Activated T-cell treated with anti-CD3 and anti-CD28 coated beads, Interleukin-2, amount 50 U/mL, for 72 hours (primary cell): ENCODE results near the gene MRPS33. TPM values are rescaled to one million over a fixed set of nuclear protein-coding genes. Genes with fewer than 3 reads are reported as not detected.
"Not testable (repeated sequence)": the region's sequence is repeated elsewhere in the genome, so short reads cannot be mapped to it uniquely, and the experiment has no call there.

Experiments used
- ATAC-seq, 2 donors: fragments of 150-1000 bp; cut with Tn5 transposase; replicated peaks in 1 of 2; 2 replicates each; pipeline ENCODE4 v1.10.0; 2021; ENCODE audit warnings: moderate library complexity in 2 of 2, mild to moderate bottlenecking in 1 of 2
- DNase-seq, 2 donors: peaks; one replicate each; pipeline ENCODE4 v3.0.0; 2021 to 2022; ENCODE audit warnings: mixed read lengths in 1 of 2
- H3K27ac Mint-ChIP-seq: one replicate; pipeline ENCODE4 v1.8.0; 2022; ENCODE audit warnings: mild to moderate bottlenecking, moderate library complexity, mixed read lengths
- H3K27me3 Mint-ChIP-seq: one replicate; pipeline ENCODE4 v1.8.0; 2022; ENCODE audit warnings: low read depth, mixed read lengths
- H3K36me3 Mint-ChIP-seq, 2 donors: one replicate each; pipeline ENCODE4 v1.8.0; 2022; ENCODE audit warnings: mixed read lengths in 2 of 2, mild to moderate bottlenecking in 1 of 2; ENCODE audit not compliant: insufficient read depth in 2 of 2
- H3K4me1 Mint-ChIP-seq: one replicate; pipeline ENCODE4 v1.8.0; 2022; ENCODE audit warnings: low read depth, mixed read lengths
- H3K4me3 Mint-ChIP-seq, 2 donors: one replicate each; pipeline ENCODE4 v1.8.0; 2022; ENCODE audit warnings: mild to moderate bottlenecking in 2 of 2, mixed read lengths in 2 of 2, moderate library complexity in 2 of 2
- H3K9me3 Mint-ChIP-seq, 2 donors: one replicate each; pipeline ENCODE4 v1.8.0; 2022; ENCODE audit warnings: mixed read lengths in 2 of 2
- total RNA-seq, 2 donors: library from RNA; stranded (reverse); gene quantifications; one replicate each; pipeline ENCODE4 v1.2.3, GENCODE V29; 2022

Gene MRPS33
- total RNA-seq, 2 donors from 2014 or later: 87.6 to 96.0 TPM

GRCh38 chr7:140961117-140961516 lies 53.6 kb downstream of the MRPS33 start:
- no peaks in the 10 kb centered on the region for H3K36me3 Mint-ChIP-seq
- H3K27ac Mint-ChIP-seq: no peak overlapping the region
- peaks cover 6% of the 10 kb centered on the region for H3K27me3 Mint-ChIP-seq

GRCh38 chr7:140956997-140957396 lies 57.8 kb downstream of the MRPS33 start:
- H3K9me3 Mint-ChIP-seq, H3K27me3 Mint-ChIP-seq, H3K27ac Mint-ChIP-seq, ATAC-seq, H3K4me3 Mint-ChIP-seq, H3K4me1 Mint-ChIP-seq, H3K36me3 Mint-ChIP-seq, DNase-seq: not testable (repeated sequence)

More at GRCh38 chr7:140961117-140961516, 53.6 kb downstream of the MRPS33 start:
- no peak overlapping the region for H3K4me3 Mint-ChIP-seq
- H3K9me3 Mint-ChIP-seq: peaks cover 0 to 3% of the 10 kb centered on the region in 2 donors
- H3K4me1 Mint-ChIP-seq: no peaks in the 10 kb centered on the region
- no peak for ATAC-seq
- no peak for DNase-seq

Other genes with a start within 250 kb of the MRPS33 start
- 10 to 100 TPM; 51.7 to 56.2 TPM for gene BRAF, start 90.0 kb downstream of the MRPS33 start, total RNA-seq
- 1 to 10 TPM; 1.0 to 1.4 TPM for gene TMEM178B, start 59.1 kb upstream of the MRPS33 start, total RNA-seq